NCI-H2081 (cell line): ENCODE data around the gene KCNIP4.

ENCODE experiments used
- DNase-seq, 2 experiments: peaks; one replicate each; lab custom pipeline; 2025; lab: John Stamatoyannopoulos, UW

The KCNIP4 gene

DNA sequence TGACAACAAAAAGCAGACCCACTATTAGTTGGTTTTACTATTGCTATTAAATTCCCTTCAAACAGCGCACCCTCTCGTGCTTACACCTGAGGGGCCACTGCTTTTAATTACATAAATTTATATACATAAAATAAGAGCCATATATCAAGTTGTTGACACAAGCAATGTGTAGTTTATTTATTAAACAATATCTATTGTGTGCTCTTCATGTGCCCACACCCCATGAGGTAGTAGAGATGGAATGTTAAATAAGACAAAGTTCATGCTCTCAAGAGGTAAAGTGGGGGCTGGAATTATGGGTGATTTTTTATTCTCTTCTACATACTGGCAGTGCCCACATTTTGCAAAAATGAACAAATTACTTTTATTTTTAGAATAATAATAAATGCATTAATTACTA is 47.3 kb downstream of the KCNIP4 start:
- peak in 1 of 2 experiments; percentile 43 for DNase-seq

DNA sequence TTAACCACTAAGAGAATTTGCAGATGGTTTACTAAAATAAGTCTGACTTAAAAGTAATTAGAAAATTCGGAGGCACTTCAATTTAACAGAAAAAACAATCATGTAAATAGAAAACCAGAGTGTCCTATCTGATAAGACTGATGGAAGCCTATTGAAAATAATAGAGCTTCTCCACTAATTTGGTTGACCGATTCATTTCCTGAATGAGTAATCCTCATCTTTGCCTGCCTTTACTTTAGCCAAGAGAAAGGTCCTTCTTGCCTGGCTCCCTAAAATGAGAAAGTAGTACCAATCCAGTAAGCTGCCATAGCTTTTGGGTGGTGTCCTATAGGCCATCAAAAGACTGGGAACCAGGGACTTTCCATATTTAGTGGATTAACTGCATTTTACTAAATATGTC is 48.4 kb downstream of the KCNIP4 start:
- no peak for DNase-seq

DNA sequence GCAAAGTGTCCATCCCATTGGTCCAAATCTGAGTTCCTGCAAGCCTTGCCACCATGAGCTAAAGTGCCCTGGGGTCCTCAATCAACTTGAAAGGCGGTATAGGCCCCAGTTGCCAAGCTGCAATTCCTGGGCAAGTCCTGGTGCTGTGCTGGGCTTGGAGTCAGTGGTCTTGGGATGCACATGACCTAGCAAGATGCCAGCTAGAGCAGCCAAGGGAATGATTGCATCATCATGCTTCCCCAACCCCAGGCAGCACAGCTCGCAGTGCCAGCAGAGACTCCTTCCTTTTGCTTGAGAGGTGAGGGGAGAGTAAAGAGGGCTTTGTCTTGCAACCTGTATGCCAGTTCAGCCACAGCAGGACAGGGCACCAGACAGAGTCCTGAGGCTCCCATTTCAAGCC is 50.5 kb downstream of the KCNIP4 start:
- no peak for DNase-seq

DNA sequence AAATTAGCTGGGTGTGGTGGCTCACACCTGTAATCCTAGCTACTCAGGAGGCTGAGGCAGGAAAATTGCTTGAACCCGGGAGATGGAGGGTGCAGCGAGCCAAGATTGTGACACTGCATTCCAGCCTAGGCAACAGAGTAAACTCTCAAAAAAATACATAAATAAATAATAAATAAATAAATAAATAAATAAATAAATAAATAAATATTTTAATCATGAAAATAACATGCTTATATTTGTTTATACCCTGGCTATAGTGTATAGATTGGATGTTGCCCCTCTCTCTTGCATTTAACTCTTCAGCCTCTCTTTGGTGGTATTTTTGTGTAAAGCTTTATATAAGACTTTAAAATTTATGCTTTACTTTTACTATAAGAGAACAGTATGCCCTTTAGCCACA is 51.8 kb downstream of the KCNIP4 start:
- DNase-seq, result no peak

DNA sequence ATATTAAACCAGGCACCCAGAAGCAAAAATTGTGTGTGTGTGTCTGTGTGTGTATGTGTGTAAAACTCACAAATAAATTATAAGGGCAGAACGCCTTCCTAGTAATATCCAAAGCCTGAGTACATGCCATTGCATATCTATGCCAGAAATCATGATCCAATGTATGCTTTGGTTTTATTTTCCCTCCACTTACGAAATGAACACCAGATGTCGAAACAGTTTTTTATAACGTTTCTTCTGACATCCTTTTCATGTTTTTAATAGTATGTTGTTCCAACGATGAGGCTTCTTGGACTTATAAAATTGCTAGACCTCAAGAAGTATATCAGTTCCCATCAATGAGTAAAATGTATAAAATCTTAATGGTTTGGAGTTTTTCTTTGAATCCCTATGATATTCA is 55.4 kb downstream of the KCNIP4 start:
- DNase-seq, result no peak

DNA sequence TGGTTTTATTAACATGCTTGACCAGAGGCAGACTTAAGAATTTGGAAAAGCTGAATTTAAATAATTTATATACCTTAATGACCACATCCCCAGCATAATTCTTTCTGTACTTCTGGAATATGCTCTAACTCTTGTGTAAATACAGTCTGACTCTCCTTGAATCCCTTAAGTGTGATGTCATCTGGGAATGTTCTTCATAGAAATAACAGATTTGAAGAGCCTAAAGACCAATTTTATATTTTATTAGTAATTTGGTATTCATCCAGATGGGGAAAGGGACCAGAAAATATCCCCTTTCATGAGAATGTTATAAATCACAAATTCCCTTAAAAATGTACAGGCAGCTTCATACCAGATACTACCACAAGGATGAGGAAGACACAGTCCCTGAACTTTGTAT is 58.3 kb downstream of the KCNIP4 start:
- DNase-seq, result no peak

DNA sequence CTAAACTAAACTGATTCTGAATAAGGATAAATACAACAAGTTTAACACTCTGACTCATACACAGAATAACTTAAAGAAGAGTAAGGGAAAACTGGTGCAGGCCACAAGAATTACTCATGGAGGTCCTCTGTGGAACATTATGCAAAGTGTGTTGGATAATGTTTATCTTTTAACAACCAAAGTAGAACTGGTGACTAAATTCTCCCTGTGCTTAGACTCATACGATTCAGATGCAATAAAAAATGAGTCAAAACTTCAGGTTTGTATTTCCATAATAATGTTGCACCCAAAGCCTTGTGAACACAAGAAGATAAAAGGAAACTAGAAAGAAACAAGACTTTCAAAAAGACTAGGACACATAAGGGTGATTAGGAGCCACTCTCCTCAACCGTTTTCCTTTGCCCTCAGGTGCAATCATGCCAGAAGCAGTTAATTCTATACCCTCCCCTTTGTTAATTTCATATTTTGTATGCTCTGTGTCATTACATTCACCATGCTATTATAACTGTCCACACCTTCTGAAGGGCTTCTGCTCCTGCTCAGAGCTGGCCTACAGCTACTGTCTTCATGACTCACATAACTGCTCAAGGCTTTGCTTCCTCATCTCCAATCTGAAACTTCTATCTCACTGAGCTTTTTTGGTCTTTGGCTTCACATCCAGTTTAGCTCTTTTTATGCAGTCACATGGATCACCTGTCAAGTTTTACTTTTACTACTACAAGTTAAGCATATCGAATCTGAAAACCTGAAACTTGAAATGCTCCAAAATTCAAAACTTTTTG is 60.2 kb downstream of the KCNIP4 start:
- no peak for DNase-seq

DNA sequence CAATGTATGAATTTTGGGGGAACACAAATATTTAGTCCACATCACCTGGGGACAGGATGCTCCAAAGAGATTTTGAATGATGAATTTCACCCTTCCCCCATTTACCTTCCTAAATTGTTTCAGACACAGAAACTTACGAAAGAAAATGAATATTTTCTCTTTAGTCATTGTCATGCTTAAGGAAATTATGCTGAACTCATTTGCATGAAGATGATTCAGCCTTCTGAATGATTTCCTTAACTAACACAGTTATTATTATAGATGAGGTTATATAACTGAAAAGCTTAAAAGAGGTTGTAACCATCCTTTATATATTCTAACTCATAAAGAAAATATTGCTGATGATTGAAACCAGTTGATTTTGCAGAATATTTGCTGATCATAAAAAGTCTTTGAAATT is 61.1 kb downstream of the KCNIP4 start:
- DNase-seq, result no peak

DNA sequence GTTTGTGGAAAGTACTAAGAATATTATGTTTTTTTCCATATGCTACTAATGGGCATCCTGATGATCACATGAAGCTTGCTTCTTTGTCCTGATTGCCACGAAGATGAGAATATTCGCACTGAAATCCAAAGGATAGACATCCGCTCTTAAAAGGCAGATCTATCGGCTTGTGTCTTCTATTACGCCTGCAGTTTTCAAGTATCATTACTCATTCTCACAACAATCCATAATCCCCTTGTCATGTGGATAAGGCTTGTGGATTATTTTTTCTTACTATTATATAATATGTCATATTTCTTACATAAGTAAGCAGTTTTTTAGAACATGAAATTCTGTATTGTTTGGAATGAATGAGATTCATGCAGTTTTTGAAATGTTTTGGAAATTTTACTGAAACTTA is 62.8 kb downstream of the KCNIP4 start:
- DNase-seq, result no peak

DNA sequence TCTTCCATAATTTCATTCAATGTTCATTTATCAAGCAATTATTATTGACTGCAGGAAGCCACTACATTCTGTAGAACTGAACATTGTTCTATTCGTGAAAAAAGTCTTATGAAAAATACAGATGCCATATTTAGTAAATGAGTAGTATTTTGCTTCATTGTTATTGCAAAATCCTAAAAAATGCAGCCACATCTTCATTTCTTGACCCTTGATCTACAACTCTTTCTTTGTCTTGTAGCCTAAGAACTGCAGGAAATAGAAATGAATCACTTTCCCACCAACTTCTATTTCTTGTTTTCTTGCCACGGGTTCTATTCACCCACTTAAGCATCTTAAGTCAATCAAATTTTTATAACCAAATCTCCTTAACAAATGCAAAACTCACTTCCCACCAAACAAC is 63.3 kb downstream of the KCNIP4 start:
- DNase-seq, result no peak

DNA sequence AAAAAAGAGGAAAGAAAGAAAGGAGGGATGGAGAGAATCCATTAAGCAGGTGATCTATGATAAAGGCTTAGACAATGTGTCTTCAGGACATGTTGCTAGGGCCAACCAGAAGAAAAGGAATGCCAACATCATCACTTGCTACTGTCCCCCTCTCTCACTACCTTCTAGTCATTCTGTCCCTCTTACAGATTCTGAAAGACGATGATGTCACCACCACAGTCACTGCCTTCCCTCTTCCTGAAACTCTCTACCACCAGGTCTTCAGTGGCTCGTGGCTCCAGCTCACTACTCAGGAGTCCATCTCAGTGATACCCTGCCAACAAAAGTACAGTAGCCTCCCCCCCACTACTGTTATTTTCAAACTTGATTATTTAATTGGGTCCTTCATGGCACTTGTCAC is 64.0 kb downstream of the KCNIP4 start:
- no peak for DNase-seq

DNA sequence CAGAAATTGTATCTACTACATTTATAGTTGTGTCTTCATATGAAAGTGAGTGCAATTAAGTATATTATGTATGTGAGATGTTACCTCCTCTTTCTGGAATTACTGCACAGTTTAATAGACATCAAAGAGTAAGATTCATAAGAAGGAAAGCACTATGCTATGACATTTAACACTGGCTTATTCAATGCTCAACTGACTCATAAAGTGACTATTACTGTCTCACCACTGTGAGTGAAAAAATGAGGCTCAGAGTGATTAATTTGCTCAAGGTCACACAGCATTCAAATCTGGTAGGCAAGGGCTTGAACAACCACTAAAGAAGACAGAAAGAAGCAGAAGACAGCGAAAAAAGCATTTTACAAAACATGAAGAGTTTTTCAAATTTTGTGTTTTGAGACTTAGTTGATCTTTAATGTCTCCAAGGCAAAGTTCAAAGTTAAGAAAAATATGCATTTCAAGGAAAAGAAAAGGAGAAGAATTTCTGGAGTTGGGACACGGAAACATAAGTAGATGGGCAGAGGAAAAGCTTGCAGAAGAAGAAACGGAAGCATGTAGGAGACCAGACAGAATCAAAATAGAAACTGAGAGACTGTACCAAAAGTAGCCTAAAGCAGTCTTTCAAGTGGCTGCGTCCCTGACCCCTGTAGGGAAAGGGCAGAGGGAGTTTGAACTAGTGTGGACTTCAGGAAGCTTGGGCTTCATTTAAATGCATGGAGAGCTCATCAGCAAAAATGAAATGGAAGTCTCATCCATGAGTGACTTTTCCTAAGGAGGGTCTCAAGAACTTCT is 66.3 kb downstream of the KCNIP4 start:
- DNase-seq, result no peak

DNA sequence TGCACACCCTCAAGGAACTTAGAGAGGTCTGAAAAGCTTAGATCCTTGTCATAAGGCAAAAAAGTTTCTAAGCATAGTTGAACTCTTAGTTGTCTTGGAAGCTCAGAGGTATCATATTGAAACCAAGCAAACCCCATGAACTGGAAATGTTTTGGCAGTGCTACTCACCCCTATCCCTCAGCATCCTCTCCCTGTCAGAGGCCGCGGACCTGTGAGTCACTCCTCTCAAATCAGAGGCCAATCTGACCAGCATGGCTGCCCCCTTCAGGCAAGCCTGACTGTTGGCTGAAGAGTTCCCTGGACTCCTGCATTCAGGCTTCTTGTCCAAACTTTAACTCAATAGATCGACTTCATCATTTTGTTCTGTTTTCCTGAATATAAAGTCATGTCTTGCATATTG is 69.4 kb downstream of the KCNIP4 start:
- DNase-seq, result no peak

DNA sequence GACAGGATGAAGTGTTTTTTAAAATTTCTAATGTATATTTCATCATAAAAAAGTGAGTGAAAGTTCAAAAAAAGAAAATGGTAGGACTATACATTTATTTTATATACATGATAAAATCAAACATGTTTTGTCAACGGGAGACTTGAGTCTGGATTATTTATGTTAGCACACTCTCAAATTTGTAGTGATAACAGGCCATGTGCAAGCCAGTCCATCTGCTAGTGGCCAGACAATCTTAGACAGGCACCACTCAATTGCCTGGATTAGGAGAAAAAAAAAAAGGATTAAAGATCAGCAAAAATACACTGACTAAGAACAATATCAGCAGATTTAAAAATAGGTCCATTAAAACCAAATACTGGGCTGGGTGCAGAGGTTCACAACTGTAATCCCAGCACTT is 71.9 kb downstream of the KCNIP4 start:
- no peak for DNase-seq

DNA sequence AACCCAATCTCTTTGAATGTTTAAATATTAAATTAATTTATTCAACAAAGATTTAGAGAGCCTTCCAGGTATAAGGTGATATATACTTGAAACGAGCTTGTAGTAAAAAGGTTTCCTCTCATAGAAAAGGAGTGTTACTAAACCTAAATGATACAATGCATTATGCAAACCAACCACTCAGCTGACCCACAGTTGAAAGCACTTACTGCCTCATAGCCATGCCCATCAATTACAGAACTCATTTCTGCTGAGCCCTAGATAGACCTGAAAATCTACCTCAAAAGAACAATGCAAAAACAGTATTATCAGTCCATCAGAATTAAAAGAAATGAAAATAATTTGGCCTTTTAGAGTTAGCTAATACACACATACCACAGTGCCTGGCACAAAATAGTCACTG is 75.4 kb downstream of the KCNIP4 start:
- DNase-seq, result no peak

DNA sequence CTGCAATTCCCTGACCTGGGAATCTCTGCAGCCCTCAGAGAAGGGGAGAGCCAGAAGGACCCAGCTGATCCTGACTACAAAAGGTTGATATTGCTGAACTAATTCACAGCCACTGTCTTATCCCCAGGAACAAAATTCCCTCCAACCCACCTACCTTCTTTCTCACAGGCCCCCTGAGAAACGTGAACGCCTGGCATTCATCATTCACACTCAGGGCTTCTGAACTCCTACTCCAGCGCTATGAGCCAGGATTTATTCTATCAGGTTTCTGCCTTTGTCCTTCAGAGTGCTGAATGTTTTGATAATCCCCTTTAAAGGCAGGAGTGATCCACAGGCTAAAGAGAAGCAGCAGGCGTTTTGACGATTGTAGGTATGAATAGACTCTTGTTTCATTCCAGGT is 76.5 kb downstream of the KCNIP4 start:
- DNase-seq, result no peak

DNA sequence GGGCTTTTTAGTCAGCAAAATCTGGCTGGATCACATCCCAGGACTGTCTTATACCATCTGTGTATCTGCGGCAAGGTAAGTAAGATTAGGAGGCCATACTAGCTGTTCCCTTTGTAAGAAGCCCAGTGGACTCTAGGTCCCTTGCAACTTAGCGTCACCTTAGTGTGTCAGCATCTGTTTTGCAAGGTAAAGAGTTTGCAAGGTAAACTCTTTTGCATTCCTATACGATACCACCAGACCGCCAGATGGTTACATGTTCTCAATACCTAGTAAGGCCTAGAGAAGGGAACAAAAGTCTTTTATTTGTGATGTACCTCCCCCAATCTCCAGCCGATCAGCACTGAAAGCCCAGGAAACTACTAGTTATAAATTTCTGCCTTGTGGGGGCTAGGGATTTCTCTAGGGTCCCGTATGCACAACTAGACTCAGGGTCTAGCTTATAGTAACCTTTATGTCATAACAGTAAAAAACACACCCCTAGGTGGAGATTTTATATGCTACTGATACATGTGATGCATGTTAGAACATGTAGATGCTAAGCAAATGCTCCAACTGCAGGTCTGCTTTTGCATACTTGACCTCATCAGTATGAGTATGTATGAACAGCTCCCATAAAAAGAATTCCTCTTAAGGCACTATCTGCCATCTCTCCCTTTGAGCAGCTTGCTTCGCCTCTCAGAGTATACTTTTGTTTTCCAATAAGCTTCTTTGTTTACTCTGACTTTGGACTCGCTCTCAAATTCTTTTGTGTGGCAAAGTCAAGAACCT is 78.4 kb downstream of the KCNIP4 start:
- DNase-seq, result no peak

DNA sequence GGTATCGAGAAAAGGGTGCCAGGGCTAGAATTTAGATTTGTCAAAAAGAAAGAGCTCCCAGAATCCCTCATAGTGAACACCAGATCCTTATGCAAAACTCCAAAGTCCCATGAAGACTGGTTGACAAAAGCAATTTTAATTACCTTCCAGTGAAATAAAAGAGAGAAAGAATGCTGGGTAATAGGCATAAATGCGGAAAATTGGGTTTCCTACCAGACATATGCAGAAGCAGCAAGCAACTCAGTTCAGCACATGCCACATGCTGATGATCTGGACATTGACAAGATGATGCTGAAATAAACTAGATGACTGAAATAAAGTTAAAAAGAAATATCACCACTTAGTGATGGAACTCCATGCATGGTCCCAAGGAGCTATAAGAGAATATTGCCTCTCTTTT is 83.9 kb downstream of the KCNIP4 start:
- DNase-seq, result no peak

DNA sequence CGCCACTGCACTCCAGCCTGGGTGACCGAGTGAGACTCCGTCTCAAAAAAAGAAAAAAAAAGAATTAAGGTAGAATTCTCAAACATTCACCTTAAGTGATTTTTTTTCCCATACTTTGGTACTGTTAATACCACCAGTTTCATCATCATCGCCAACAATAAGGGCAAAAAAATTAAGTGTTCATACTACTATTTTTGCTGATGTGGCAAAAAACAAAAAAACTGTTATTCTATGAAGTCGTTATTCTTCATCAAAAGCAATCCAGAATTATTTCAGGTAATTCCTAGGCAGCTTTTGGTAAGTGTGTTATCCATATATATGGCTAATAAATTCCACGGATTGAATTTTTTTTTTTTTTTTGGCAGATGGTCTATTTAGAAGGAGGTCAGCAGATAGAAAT is 85.7 kb downstream of the KCNIP4 start:
- DNase-seq, result no peak

DNA sequence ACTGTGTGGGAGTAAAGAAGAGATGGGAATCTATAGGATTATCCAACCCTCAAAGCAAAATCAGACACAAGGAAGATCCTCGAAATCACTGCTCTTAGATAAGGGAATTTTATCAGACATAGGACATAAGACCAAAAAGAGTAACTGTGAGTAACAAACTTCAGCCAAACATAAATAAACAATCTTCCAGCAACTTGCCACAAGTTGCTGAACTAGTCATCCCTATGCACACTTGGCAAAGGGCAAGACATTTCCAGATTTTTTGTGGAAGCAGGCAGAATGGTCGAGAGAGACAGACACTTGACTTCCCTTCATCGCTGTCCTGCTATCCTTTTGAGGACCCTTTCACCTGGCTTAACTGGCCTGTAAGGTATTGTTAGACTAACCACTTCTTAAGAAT is 89.6 kb downstream of the KCNIP4 start:
- DNase-seq, result no peak

DNA sequence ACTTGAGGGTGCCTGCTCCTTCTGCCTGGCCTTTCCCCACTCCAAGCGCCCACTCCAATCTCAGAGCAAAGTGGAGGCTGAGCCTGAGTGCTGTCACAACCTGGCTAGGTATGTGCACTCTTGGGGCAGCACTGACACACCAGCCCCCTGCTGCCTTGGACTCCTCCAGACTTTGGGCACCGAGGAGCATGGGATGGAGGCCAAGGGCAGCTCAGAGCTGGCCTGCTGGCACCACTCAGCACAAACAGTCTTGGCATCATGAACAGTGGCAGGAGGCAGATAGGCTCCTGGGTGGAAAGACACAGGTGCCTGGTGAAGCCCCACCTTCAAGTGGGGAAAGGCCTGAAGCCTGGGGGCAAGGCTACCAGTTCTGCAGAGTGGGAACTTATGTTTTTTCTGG is 91.8 kb downstream of the KCNIP4 start:
- no peak for DNase-seq

DNA sequence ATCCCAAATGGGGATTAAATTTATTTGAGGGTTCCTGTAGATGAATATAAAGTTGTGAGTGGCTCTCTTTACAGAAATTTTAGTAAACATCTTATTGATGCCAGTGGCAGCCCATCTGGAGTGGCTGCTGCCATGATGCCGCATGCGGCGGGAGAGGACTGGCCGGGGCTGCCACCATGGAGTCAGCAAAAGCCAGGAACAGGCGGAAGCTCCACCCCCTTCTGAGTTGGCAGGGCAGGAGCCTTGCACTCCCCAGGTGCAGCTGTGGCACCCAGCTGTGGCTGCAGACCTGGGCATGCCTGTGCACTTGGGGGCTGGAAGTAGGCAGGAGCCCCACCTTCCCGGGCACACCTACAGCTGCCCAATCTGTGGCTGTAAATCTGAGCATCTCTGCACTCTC is 92.3 kb downstream of the KCNIP4 start:
- DNase-seq, result no peak

DNA sequence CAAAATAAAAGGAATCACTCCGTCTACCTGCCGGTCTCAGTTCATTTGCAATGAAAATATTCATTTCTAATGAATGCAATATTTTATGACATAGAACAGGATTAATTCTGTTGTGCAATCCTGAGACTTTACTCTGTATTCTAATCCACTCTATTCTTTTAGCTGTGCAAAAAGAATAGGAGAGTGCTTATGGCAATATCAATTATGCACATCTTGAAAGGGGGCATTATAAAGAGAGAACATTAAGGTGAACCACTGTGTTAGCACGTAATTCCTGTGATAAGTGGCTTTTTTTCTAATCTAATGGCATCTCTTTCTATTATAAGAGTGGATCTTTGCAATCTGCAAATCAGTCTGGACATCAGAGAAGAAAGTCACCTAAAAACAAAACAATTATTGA is 99.5 kb downstream of the KCNIP4 start:
- DNase-seq, result no peak
